HG02852 (cell line): ENCODE data around the gene LMAN1.
A peak's percentile ranks its signal among the peaks of the same experiment; 100 is the strongest.

Experiments used
- ATAC-seq: cut with Tn5 transposase; IDR thresholded peaks from one replicate; pipeline ENCODE4 v1.9.1; 2021; ENCODE audit warnings: mild to moderate bottlenecking, moderate library complexity; ENCODE audit not compliant: unreplicated experiment

The LMAN1 gene

GRCh38 chr18:59360381-59360780, 1.3 kb upstream of the LMAN1 start:
- ATAC-seq = no peak

GRCh38 chr18:59359576-59359952, 499 bp upstream of the LMAN1 start:
- ATAC-seq = peak; percentile 11

- ATAC-seq = no peak
Observed at GRCh38 chr18:59358414-59358711, 702 bp downstream of the LMAN1 start.

GRCh38 chr18:59357928-59358327, 1.1 kb downstream of the LMAN1 start:
- no peak for ATAC-seq

GRCh38 chr18:59354731-59355130, 4.3 kb downstream of the LMAN1 start:
- ATAC-seq = no peak

- ATAC-seq = no peak
Observed at GRCh38 chr18:59353079-59353680, 5.9 kb downstream of the LMAN1 start.

GRCh38 chr18:59352250-59352855, 6.7 kb downstream of the LMAN1 start:
- ATAC-seq = peak; percentile 69

GRCh38 chr18:59345556-59345955, 13.5 kb downstream of the LMAN1 start:
- no peak for ATAC-seq

- no peak for ATAC-seq
Observed at GRCh38 chr18:59344996-59345395, 14.1 kb downstream of the LMAN1 start.

- no peak for ATAC-seq
Observed at GRCh38 chr18:59343926-59344325, 15.1 kb downstream of the LMAN1 start.

GRCh38 chr18:59340817-59341216, 18.2 kb downstream of the LMAN1 start:
- peak; percentile 50 for ATAC-seq

- no peak for ATAC-seq
Observed at GRCh38 chr18:59340312-59340711, 18.8 kb downstream of the LMAN1 start.

- ATAC-seq = no peak
Observed at GRCh38 chr18:59332986-59333385, 26.1 kb downstream of the LMAN1 start.

- ATAC-seq = no peak
Observed at GRCh38 chr18:59328683-59329082, 30.4 kb downstream of the LMAN1 start.

GRCh38 chr18:59325965-59326364, 33.1 kb downstream of the LMAN1 start:
- no peak for ATAC-seq

- no peak for ATAC-seq
Observed at GRCh38 chr18:59324623-59324971, 34.5 kb downstream of the LMAN1 start.

GRCh38 chr18:59323931-59324622, 35.0 kb downstream of the LMAN1 start:
- ATAC-seq = no peak

GRCh38 chr18:59318460-59319050, 40.5 kb downstream of the LMAN1 start, which contains the start of gene CPLX4:
TSS of gene CPLX4 (minus strand) at chr18:59318649. CDS start at chr18:59318462, 187 bp downstream.
- ATAC-seq = no peak

GRCh38 chr18:59311631-59312030, 47.4 kb downstream of the LMAN1 start:
- no peak for ATAC-seq

GRCh38 chr18:59308938-59309260, 50.2 kb downstream of the LMAN1 start:
- ATAC-seq = no peak

GRCh38 chr18:59308248-59308937, 50.7 kb downstream of the LMAN1 start:
- ATAC-seq = peak; percentile 93

- no peak for ATAC-seq
Observed at GRCh38 chr18:59306640-59307039, 52.4 kb downstream of the LMAN1 start.
